Activated gamma-delta T cell (primary cell): ENCODE measurements around the gene FAAP20.
"Not testable (repeated sequence)": the region's sequence is repeated elsewhere in the genome, so short reads cannot be mapped to it uniquely, and the experiment has no call there.

Experiments
- DNase-seq: peaks from one replicate; lab custom pipeline; 2025; lab: John Stamatoyannopoulos, UW

Gene FAAP20

GRCh38 chr1:2157856-2158255 is 36.7 kb downstream of the FAAP20 start:
- no peak for DNase-seq

GRCh38 chr1:2156866-2157265 is 37.7 kb downstream of the FAAP20 start:
- no peak for DNase-seq

- no peak for DNase-seq
Measured at GRCh38 chr1:2155788-2156187, 38.8 kb downstream of the FAAP20 start.

- no peak for DNase-seq
Measured at GRCh38 chr1:2155147-2155598, 39.4 kb downstream of the FAAP20 start.

- DNase-seq: no peak
Measured at GRCh38 chr1:2154022-2154421, 40.5 kb downstream of the FAAP20 start.

- DNase-seq: no peak
Measured at GRCh38 chr1:2152954-2153353, 41.6 kb downstream of the FAAP20 start.

GRCh38 chr1:2151911-2152310 is 42.7 kb downstream of the FAAP20 start:
- no peak for DNase-seq

GRCh38 chr1:2151252-2151651 is 43.3 kb downstream of the FAAP20 start:
- no peak for DNase-seq

GRCh38 chr1:2150801-2151200 is 43.8 kb downstream of the FAAP20 start:
- no peak for DNase-seq

GRCh38 chr1:2148691-2149090 is 45.9 kb downstream of the FAAP20 start:
- no peak for DNase-seq

- DNase-seq: not testable (repeated sequence)
Measured at GRCh38 chr1:2147869-2148268, 46.7 kb downstream of the FAAP20 start.

- DNase-seq: no peak
Measured at GRCh38 chr1:2146836-2147517, 47.6 kb downstream of the FAAP20 start.

- DNase-seq: no peak
Measured at GRCh38 chr1:2145946-2146835, 48.4 kb downstream of the FAAP20 start.

GRCh38 chr1:2144501-2145090 is 50.0 kb downstream of the FAAP20 start:
- DNase-seq: no peak

GRCh38 chr1:2143814-2144500 is 50.6 kb downstream of the FAAP20 start:
- no peak for DNase-seq

- no peak for DNase-seq
Measured at GRCh38 chr1:2141025-2141424, 53.5 kb downstream of the FAAP20 start.
